GM18909 (cell line): ENCODE data around the gene MRTFB.
A peak's percentile ranks its signal among the peaks of the same experiment; 100 is the strongest.

ENCODE experiments used
- ATAC-seq: cut with Tn5 transposase; IDR thresholded peaks from one replicate; pipeline ENCODE4 v1.9.1; 2021; ENCODE audit warnings: mild to moderate bottlenecking; ENCODE audit not compliant: unreplicated experiment, poor library complexity

Gene MRTFB

GRCh38 chr16:14303182-14303618 lies 232.1 kb downstream of the MRTFB start:
- no peak for ATAC-seq

DNA sequence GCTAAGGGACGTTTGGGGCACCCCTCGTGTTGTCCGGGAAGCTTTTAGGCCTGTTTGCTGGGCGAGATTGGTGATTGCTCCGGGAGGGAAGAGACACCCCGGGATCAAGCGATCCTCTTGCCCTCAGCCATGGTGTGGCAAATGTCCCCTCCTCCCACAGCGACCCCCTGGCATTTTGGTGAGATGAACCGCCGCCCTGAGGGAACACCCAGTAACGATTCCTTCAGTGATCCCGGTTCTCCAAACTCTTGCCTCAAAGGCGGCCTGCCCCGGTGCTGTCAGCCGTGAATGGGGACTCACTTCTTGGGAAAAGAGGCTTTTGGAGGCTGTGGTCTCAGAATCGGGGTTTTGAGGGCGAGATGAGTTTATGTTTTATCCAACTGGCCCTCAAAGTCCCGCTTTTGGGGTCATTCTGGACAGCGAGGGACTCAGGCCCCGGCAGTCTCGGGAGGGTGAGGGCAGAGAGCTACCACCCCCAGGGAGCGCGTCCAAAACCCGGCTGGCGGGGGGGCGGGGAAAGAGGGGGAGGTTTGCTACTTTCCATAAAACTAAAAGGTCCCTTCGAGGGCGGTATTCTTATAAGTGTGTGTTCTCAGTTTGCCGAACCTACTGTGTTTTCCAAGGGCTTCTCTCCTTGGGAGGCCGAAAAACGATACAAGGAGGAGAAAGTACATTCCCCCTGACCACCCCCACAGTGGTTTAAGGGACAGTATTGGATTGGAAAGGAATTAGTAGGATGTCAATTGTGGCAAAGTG lies 232.7 kb downstream of the MRTFB start:
- no peak for ATAC-seq

GRCh38 chr16:14304891-14305460 lies 233.9 kb downstream of the MRTFB start:
- no peak for ATAC-seq

GRCh38 chr16:14306485-14307058 lies 235.5 kb downstream of the MRTFB start:
- no peak for ATAC-seq

- no peak for ATAC-seq
Measured at GRCh38 chr16:14307059-14307526, 236.0 kb downstream of the MRTFB start.

DNA sequence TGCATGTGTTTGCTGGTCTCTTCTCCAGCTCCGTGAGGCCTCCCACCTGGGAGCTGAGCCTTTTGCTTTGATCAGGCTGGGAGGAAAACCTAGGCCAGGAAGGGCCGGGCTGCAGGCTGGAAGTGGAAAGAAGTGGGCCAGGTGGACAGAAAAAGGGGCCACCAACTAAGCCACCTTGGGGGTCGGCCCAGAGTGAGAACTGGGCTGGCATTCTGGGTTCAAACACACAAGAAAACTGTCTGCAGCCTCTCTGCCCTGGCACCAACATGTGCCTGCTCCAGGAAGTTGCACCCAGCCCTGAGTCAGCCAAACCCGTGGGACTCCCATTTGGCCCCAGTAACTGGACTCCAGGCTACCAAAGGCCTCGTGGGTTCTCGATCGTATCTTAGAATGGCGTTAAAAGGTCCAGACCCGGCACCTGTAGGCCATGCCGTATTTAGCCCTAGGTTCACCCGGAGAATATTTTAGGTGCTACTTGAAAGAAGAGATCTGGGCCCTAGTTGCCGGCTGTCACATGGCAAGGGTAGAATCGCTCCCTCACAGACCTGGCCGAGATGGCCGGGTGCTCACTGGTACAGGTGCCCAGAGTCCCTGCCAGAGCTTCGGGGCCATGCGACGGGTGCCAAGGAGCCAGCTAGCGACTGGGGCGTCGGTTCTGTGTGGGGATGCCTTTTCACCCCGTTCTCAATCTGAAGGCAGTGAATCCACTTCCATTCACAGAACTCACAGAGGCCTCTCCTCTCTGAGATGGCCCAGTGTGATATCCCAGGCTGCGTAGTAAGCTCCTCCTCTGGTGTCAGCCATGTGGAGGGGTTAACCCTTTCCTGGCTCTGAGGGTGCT lies 236.6 kb downstream of the MRTFB start:
- ATAC-seq = no peak

- no peak for ATAC-seq
Measured at GRCh38 chr16:14308368-14308723, 237.2 kb downstream of the MRTFB start.

DNA sequence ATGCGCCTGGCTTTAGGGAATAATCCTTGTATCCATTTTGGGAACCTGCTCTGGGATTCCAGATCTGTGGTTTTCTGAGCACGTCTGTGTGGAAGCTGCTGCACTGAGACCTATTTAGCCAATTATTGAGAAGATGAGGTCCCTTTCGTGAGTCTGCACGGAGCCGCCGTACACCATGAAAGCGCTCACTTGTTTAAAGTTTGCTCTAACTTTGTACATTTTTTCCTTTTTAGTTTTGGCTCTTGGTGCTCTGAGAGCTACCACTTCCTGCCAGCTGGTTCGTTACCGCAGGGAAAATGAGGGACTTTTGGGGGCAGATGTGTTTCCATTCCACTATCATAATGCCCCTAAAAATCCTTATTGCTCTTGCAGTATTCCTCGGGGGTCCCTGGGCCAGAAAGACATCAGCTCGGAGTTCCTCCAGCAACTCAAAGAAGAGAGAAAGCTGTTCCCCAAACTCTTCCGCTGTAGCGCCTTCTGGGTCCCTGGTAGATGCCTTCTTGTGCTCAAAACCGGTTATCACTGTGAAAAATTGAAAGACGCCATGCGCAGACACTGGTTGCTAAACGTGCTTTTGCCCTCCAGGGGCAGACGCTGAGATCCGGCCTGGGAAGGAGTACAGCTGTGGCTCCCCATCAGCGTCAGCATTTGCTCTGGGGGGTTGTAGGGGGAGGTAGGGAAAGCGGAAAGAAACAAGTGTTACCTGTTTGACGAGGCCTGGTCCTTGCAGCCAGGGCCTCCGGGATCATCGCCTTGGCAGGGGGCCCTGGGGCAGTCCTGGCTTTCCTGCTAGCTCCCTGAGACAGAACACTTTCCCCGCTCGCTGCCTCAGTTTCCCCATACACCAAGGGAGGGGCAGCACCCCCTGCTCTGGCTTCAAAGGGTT lies 238.1 kb downstream of the MRTFB start:
- ATAC-seq = peak; percentile 33

GRCh38 chr16:14309906-14310305 lies 238.8 kb downstream of the MRTFB start:
- ATAC-seq = no peak

DNA sequence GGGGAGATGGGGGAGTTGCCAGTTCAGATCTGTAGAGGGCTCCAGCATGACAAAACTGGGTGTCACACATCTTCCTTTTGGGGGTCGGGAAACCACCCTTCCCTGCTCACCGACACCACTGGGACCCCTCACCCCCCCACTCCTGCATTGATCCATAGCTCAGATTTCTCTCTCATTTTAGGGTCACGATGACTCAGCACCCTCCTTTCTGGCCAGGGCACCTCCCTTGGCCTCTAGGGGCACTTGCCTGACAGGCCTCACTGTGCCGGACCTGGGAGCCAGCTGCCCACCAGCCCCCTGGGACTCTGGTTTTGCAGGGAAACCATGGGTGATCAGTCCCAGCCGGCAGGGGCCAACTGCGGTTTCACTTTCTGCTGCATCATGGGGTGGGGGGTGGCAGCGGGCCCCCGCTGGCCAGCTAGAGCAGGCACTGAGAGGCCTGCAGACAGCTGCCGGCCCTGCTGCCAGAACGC lies 239.4 kb downstream of the MRTFB start:
- peak; percentile 66 for ATAC-seq

DNA sequence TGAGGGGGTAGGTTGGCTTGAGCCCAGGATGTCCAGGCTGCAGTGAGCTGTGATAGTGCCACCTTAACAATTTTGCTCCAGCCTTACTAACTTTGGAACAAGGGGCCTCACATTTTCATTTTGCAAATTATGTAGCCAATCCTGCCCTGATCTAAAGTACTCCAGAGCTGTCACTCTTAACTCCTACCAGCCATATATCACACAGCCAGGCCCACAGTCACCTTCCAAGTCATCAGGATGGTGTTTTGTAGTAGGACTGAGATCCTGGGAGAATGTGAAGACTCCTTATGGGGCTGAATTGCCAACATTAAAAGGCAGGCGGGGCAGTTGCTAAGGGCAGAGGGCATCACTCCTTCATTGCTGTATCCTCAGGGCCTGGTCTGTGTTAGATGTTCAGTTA lies 243.0 kb downstream of the MRTFB start:
- ATAC-seq = no peak

GRCh38 chr16:14315683-14316320 lies 244.7 kb downstream of the MRTFB start:
- no peak for ATAC-seq
